Memory B cell (primary cell): ENCODE measurements around the gene FKBP14.
"Not testable (repeated sequence)": the region's sequence is repeated elsewhere in the genome, so short reads cannot be mapped to it uniquely, and the experiment has no call there.

Source experiments
- ATAC-seq: fragments of 150-1000 bp; cut with Tn5 transposase; 2 replicates; pipeline ENCODE4 v1.10.0; 2021; ENCODE audit warnings: low read depth, mild to moderate bottlenecking, moderate library complexity
- DNase-seq, 2 donors: peaks; one replicate each; pipeline ENCODE4 v3.0.0; 2022; ENCODE audit warnings: low spot score in 2 of 2
- H3K27ac Mint-ChIP-seq: one replicate; pipeline ENCODE4 v1.8.0; 2022; ENCODE audit warnings: mild to moderate bottlenecking, moderate library complexity, mixed read lengths
- H3K27me3 Mint-ChIP-seq: one replicate; pipeline ENCODE4 v1.8.0; 2022; ENCODE audit warnings: mixed read lengths
- H3K36me3 Mint-ChIP-seq: one replicate; pipeline ENCODE4 v1.8.0; 2022; ENCODE audit warnings: mild to moderate bottlenecking, mixed read lengths
- H3K4me1 Mint-ChIP-seq: one replicate; pipeline ENCODE4 v1.8.0; 2022; ENCODE audit warnings: mixed read lengths
- H3K4me3 Mint-ChIP-seq: one replicate; pipeline ENCODE4 v1.8.0; 2022; ENCODE audit warnings: mild to moderate bottlenecking, moderate library complexity, mixed read lengths
- H3K9me3 Mint-ChIP-seq: one replicate; pipeline ENCODE4 v1.8.0; 2022; ENCODE audit warnings: mixed read lengths

The FKBP14 gene

GRCh38 chr7:29972315-29972669 is 54.2 kb downstream of the FKBP14 start:
- Mint-ChIP-seq H3K4me3 (no peak overlapping the region), H3K36me3 (peaks cover 25% of the 10 kb centered on the region), H3K9me3 (no peaks in the 10 kb centered on the region), H3K4me1 (peaks cover 32% of the 10 kb centered on the region), H3K27ac (no peak overlapping the region), H3K27me3 (no peaks in the 10 kb centered on the region)
- ATAC-seq, result no peak
- DNase-seq, result no peak

DNA sequence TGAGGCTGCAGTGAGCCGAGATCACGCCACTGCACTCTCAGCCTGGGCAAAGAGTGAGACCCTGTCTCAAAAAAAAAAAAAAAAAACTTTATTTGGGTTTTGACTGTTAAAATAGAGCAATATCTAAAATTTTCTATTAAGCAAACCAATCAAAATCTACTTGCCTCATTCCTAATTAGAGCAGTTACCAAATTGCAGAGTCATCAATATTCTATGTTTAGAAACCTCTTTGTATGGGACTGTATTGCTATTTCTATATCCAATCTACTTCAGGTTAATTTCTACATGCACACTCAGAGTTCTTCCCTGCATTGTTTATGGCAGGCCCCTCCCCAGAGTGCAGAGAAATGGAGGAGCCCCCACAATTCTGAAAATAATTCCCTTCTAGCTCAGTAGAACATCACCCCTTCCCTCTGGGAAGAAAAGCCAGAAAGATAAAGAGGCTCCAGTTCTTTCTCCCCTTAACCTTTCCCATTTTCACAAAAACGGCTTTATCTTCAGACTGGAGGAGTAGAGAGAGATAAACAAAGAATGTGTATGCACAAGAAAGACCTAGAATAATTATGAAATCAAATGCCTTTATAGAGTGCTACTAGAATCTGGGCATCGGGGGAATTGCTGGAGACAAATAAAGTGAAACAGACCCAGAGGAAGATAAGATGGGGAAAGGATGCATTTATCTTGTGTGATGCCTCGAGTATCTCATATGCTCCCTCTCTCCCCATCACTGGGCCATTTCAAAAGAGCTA is 54.8 kb downstream of the FKBP14 start:
- Mint-ChIP-seq H3K4me3 (no peak overlapping the region), H3K27me3 (no peaks in the 10 kb centered on the region), H3K36me3 (peaks cover 25% of the 10 kb centered on the region), H3K4me1 (peaks cover 28% of the 10 kb centered on the region), H3K9me3 (no peaks in the 10 kb centered on the region), H3K27ac (no peak overlapping the region)
- ATAC-seq (no peak), DNase-seq (no peak)

- Mint-ChIP-seq H3K4me3 (no peak overlapping the region), H3K27ac (peak overlapping the region; percentile 74), H3K36me3 (peaks cover 34% of the 10 kb centered on the region), H3K9me3 (no peaks in the 10 kb centered on the region), H3K4me1 (peaks cover 28% of the 10 kb centered on the region), H3K27me3 (no peaks in the 10 kb centered on the region)
- no peak for DNase-seq
- no peak for ATAC-seq
Measured at GRCh38 chr7:29970158-29970557, 56.3 kb downstream of the FKBP14 start.

DNA sequence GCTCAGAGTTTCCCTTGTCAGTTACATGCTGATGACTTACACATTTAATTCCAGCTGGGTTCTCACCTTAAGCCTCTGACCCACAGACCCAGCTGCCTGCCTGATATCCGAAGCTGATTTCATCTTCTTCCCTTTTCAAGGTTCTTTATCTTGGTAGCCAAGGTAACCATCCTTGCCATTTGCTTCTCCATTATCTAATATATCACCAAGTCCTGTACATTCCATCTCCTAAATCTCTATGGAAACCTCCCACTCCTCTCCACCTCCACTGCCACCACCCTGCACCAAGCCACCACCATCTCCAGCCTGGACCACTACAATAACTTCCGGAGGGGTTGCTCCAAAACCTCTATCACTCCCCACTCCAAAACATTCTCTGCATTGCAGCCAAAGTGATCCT is 56.8 kb downstream of the FKBP14 start:
- ATAC-seq (no peak), DNase-seq (no peak)
- H3K9me3 Mint-ChIP-seq, result no peaks in the 10 kb centered on the region
- H3K27me3 Mint-ChIP-seq, result no peaks in the 10 kb centered on the region
- no peak overlapping the region for H3K4me3 Mint-ChIP-seq
- peaks cover 36% of the 10 kb centered on the region for H3K36me3 Mint-ChIP-seq
- H3K27ac Mint-ChIP-seq, result peak overlapping the region; percentile 74
- H3K4me1 Mint-ChIP-seq, result peaks cover 29% of the 10 kb centered on the region

- Mint-ChIP-seq H3K4me1 (peaks cover 27% of the 10 kb centered on the region), H3K27me3 (no peaks in the 10 kb centered on the region), H3K27ac (no peak overlapping the region), H3K4me3 (no peak overlapping the region), H3K36me3 (peaks cover 35% of the 10 kb centered on the region), H3K9me3 (no peaks in the 10 kb centered on the region)
- DNase-seq (no peak), ATAC-seq (no peak)
Measured at GRCh38 chr7:29968683-29969395, 57.7 kb downstream of the FKBP14 start.

DNA sequence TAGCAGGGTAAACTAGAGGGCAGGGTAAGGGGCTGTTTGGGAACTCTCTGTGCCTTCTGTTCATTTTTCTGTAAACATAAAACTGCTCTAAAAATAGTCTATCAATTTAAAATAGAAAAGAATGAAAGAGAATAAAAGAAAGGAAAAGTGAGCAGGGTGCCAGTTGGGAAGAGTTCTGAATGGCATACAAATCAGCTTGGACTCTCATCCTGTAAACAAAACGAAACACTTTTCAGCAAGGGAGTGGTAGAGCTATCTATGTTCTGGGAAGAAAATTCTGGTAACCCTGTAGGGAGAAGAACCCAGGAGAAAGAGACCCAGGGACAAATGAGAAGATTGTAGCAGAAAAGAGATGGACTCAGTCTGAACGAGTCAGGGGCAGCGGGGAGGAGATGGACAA is 61.5 kb downstream of the FKBP14 start:
- no peak for DNase-seq
- Mint-ChIP-seq H3K9me3 (no peaks in the 10 kb centered on the region), H3K27me3 (no peaks in the 10 kb centered on the region), H3K27ac (no peak overlapping the region), H3K4me1 (peaks cover 18% of the 10 kb centered on the region), H3K4me3 (no peak overlapping the region), H3K36me3 (peaks cover 35% of the 10 kb centered on the region)
- no peak for ATAC-seq

- DNase-seq (no peak), ATAC-seq (no peak)
- H3K36me3 Mint-ChIP-seq, result peaks cover 25% of the 10 kb centered on the region
- no peaks in the 10 kb centered on the region for H3K27me3 Mint-ChIP-seq
- peaks cover 26% of the 10 kb centered on the region for H3K4me1 Mint-ChIP-seq
- no peaks in the 10 kb centered on the region for H3K9me3 Mint-ChIP-seq
- no peak overlapping the region for H3K27ac Mint-ChIP-seq
- H3K4me3 Mint-ChIP-seq, result no peak overlapping the region
Measured at GRCh38 chr7:29962035-29962434, 64.5 kb downstream of the FKBP14 start.

DNA sequence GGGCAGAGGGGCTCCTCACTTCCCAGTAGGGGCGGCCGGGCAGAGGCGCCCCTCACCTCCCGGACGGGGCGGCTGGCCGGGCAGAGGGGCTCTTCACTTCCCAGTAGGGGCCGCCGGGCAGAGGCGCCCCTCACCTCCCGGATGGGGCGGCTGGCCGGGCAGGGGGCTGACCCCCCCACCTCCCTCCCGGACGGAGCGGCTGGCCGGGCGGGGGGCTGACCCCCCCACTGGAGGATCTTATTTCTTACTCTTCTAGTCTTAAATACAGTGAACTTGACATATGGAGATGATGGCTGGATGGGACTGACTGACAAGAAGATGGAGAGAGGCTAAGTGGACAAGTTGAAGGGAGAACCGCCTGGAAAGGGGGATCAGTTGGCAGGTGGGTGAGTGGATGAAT is 64.9 kb downstream of the FKBP14 start:
- H3K4me3 Mint-ChIP-seq, ATAC-seq, H3K27ac Mint-ChIP-seq, H3K9me3 Mint-ChIP-seq, H3K27me3 Mint-ChIP-seq, DNase-seq: not testable (repeated sequence)
- H3K36me3 Mint-ChIP-seq, result peaks cover 25% of the 10 kb centered on the region
- H3K4me1 Mint-ChIP-seq, result peaks cover 30% of the 10 kb centered on the region
